ENCODE data around the gene TLL2. TPM values are rescaled to one million over a fixed set of nuclear protein-coding genes. Genes with fewer than 3 reads are reported as not detected.

The TLL2 gene
- total RNA-seq, 4 donors from 2014 or later, result 0.67 to 1.1 TPM; not detected in 2

GRCh38 chr10:96413151-96413787 is 100.5 kb downstream of the TLL2 start:
- Histone ChIP-seq H3K27ac (no peak overlapping the region), H3K4me3 (no peak overlapping the region), H3K27me3 (no peaks in the 10 kb centered on the region), H3K36me3 (no peaks in the 10 kb centered on the region), H3K4me1 (no peaks in the 10 kb centered on the region), H3K9me3 (no peaks in the 10 kb centered on the region)
- TF ChIP-seq, protein P1, sequence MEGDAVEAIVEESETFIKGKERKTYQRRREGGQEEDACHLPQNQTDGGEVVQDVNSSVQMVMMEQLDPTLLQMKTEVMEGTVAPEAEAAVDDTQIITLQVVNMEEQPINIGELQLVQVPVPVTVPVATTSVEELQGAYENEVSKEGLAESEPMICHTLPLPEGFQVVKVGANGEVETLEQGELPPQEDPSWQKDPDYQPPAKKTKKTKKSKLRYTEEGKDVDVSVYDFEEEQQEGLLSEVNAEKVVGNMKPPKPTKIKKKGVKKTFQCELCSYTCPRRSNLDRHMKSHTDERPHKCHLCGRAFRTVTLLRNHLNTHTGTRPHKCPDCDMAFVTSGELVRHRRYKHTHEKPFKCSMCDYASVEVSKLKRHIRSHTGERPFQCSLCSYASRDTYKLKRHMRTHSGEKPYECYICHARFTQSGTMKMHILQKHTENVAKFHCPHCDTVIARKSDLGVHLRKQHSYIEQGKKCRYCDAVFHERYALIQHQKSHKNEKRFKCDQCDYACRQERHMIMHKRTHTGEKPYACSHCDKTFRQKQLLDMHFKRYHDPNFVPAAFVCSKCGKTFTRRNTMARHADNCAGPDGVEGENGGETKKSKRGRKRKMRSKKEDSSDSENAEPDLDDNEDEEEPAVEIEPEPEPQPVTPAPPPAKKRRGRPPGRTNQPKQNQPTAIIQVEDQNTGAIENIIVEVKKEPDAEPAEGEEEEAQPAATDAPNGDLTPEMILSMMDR (IDR thresholded peaks at IDR 0.05), result no peak
- no peak for TF ChIP-seq POLR2A (IDR thresholded peaks at IDR 0.05)
- no peak for DNase-seq
- intact Hi-C loops (cut with DNase I; ENCODE audit: low total_unique reads), result no loop called here

DNA sequence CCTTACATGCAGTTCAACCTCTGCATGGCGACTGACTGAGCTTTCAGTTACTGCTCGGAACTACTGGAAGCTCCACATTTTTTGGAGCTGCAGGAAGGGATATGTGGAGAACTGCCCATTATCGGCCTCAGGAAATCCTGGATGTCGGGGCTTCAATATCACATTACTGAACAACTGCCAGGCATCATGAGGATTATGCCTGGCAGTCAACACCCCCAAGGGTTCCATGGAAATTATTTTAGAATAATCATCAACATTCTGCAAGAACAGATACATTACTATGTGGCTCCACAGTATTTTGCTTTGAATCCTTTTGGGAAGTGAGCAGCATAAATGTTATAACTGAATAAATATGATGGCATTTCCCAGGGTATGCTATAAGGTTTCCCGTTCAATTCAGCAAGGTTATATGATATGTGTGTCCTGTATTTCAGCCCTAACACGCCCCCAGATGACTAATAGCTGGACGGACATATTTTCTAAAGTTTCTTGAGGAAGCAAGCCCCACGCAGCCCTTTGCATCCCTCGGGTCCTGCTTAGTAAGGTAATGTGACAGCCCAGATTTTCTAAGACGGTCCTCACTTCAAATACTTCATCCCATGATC is 101.9 kb downstream of the TLL2 start:
- Histone ChIP-seq H3K9me3 (no peaks in the 10 kb centered on the region), H3K4me3 (no peak overlapping the region), H3K27ac (no peak overlapping the region), H3K27me3 (no peaks in the 10 kb centered on the region), H3K36me3 (no peaks in the 10 kb centered on the region), H3K4me1 (no peaks in the 10 kb centered on the region)
- intact Hi-C loops (cut with DNase I; ENCODE audit: low total_unique reads), result no loop called here
- no peak for DNase-seq
- TF ChIP-seq POLR2A (IDR thresholded peaks at IDR 0.05), result no peak
- TF ChIP-seq, protein P1 (IDR thresholded peaks at IDR 0.05), result no peak

DNA sequence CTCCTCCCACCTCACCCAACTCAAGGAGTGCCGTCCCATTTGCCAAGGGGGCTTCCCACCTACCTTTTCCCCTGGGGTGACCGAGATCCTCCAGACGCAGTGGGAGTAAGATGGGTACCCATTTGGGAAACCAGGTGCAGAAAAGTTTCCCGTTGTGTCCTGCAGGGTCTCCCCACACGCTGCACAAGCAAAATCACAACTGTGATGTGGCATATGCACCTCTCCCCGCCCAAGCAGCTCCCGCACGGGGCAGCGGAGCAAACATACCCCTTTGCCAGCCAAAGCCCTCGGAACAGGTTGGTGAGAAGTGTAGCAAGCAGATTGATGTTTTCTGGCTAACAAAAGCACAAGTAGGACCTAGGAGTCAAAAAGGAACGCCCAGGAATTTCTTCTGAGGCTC is 103.4 kb downstream of the TLL2 start:
- no peaks in the 10 kb centered on the region for H3K9me3 ChIP-seq
- no peaks in the 10 kb centered on the region for H3K27me3 ChIP-seq
- intact Hi-C loops (cut with DNase I; ENCODE audit: low total_unique reads), result no loop called here
- TF ChIP-seq, protein P1 (IDR thresholded peaks at IDR 0.05), result no peak
- no peak for TF ChIP-seq POLR2A (IDR thresholded peaks at IDR 0.05)
- no peak for DNase-seq
- H3K4me3 ChIP-seq, result no peak overlapping the region
- no peak overlapping the region for H3K27ac ChIP-seq
- H3K4me1 ChIP-seq, result no peaks in the 10 kb centered on the region
- no peaks in the 10 kb centered on the region for H3K36me3 ChIP-seq

GRCh38 chr10:96408201-96408600 is 105.5 kb downstream of the TLL2 start:
- intact Hi-C loops (cut with DNase I; ENCODE audit: low total_unique reads), result no loop called here
- Histone ChIP-seq H3K36me3 (no peaks in the 10 kb centered on the region), H3K4me3 (no peak overlapping the region), H3K27me3 (no peaks in the 10 kb centered on the region), H3K9me3 (no peaks in the 10 kb centered on the region), H3K4me1 (no peaks in the 10 kb centered on the region), H3K27ac (no peak overlapping the region)
- no peak for DNase-seq
- TF ChIP-seq, protein P1 (IDR thresholded peaks at IDR 0.05), result no peak
- no peak for TF ChIP-seq POLR2A (IDR thresholded peaks at IDR 0.05)

GRCh38 chr10:96407560-96408069 is 106.1 kb downstream of the TLL2 start:
- intact Hi-C loops (cut with DNase I; ENCODE audit: low total_unique reads), result no loop called here
- Histone ChIP-seq H3K36me3 (no peaks in the 10 kb centered on the region), H3K9me3 (no peaks in the 10 kb centered on the region), H3K27me3 (no peaks in the 10 kb centered on the region), H3K4me1 (no peaks in the 10 kb centered on the region), H3K4me3 (no peak overlapping the region), H3K27ac (no peak overlapping the region)
- DNase-seq, result no peak
- TF ChIP-seq, protein P1 (IDR thresholded peaks at IDR 0.05), result no peak
